HG02623 (cell line): ENCODE results near the gene LIMS2.

Experiments
- ATAC-seq: cut with Tn5 transposase; IDR thresholded peaks from one replicate; pipeline ENCODE4 v1.9.1; 2021; ENCODE audit warnings: moderate library complexity; ENCODE audit not compliant: unreplicated experiment

The LIMS2 gene

GRCh38 chr2:127658641-127659407 is 16.5 kb downstream of the LIMS2 start:
- ATAC-seq: no peak

DNA sequence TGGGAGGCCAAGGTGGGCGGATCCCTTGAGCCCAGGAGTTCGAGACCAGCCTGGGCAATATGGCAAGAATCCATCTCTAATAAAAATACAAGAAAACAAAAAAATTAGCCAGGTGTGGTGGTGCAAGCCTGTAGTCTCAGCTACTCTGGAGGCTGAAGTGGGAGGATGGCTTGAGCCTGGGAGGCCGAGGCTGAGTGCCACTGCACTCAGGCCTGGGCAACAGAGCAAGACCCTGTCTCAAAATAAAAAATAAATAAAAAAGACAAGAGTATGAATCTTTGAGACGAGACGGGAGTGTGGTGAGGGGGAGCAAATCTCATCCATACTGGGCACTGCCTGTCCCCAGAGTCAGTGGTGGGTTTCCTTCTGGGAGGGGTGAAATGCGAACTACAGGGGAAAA is 17.2 kb downstream of the LIMS2 start:
- no peak for ATAC-seq

- no peak for ATAC-seq
Measured at GRCh38 chr2:127657232-127657595, 18.1 kb downstream of the LIMS2 start.

GRCh38 chr2:127656569-127657231 is 18.6 kb downstream of the LIMS2 start:
- no peak for ATAC-seq

DNA sequence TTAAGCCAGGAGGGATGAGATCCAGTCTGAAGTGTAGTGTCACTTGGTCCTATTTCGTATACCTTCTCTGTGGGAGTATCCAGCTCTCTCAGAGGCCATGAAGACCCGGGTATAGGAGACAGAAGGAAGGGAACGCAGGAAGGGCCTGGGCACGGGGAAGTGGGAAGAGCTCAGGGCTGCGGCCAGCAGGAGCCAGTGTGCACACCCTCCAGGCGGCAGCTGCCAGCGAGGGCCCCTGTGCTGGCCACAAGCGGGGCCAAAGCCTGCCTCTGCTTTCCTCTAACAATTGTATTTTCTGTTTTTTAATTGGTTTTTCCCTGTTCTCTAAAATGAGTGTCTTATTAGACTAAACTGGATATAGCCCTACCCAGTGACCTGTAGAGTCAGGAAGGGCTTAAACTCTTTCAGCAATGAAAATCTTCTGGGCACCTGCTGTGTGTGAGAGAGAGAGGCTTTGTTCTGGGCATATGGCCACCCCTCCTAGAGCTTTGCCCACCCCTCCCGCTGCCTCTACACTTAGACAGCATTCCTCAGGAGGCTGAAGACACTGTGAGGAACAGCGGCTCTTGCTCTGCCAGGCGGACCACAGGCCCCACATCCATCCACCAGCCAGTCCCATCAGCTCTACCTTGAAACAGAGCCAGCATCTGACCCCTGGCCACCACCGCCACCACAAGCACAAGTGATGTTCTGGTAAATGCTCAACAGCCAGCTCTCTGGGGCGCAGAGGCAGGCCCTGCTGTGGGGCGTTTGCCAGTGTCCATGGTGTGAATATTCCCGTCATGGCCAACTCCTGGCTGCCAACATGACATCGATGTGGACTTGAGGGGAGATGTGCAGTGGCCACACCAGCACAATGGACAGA is 19.9 kb downstream of the LIMS2 start:
- ATAC-seq: no peak

DNA sequence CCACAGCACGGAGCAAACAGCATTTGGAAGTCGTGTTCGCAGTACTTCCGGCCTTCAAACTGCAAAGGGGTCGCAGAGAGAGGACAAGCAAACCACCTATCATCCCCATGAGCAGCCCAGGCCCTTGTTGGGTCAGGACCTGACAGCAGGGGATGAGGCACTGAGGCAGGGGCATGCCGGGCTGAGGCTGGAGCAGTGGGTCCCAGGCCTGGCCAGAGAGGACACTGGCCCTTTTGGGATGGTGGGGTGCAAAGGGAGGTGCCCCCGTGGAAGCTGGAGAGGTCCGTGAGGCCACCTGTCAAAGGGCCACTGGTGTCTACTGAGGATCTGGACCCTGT is 20.5 kb downstream of the LIMS2 start:
- ATAC-seq: no peak

- ATAC-seq: no peak
Measured at GRCh38 chr2:127654084-127654837, 21.1 kb downstream of the LIMS2 start.

- ATAC-seq: no peak
Measured at GRCh38 chr2:127653421-127654083, 21.8 kb downstream of the LIMS2 start.

DNA sequence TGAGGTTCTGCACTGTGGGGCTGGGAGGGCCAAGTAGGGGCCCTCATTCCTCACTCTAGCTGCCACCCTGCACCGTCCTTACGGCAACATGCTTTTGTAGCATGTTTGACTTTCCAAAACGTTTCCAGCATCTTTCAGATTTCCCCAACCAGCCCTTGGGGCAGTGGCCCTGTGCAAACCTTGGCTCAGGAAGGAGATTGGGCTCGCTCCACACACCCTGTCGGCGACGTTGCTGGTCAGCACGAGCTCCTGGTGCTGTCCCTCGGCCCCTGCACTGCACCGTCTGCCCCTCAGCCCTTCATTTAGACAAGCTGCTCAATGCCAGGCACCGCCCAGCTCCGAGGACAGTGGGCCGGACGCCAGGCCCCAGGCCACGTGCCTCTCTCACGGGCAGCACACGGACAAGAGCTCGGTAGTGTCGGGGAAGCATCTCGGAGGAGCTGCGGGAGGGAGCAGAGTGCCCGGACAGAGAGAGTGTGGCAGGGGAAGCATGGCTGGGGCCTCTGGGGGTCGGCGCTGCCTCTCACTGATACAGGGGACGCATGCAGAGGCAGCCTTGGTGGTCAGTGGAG is 22.5 kb downstream of the LIMS2 start:
- no peak for ATAC-seq

GRCh38 chr2:127651971-127652550 is 23.3 kb downstream of the LIMS2 start:
- ATAC-seq: no peak

DNA sequence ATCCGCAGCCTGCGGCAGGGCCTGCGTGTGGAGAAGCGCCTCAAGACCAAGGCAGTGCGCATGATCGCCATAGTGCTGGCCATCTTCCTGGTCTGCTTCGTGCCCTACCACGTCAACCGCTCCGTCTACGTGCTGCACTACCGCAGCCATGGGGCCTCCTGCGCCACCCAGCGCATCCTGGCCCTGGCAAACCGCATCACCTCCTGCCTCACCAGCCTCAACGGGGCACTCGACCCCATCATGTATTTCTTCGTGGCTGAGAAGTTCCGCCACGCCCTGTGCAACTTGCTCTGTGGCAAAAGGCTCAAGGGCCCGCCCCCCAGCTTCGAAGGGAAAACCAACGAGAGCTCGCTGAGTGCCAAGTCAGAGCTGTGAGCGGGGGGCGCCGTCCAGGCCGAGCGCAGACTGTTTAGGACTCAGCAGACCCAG is 23.9 kb downstream of the LIMS2 start:
- no peak for ATAC-seq

DNA sequence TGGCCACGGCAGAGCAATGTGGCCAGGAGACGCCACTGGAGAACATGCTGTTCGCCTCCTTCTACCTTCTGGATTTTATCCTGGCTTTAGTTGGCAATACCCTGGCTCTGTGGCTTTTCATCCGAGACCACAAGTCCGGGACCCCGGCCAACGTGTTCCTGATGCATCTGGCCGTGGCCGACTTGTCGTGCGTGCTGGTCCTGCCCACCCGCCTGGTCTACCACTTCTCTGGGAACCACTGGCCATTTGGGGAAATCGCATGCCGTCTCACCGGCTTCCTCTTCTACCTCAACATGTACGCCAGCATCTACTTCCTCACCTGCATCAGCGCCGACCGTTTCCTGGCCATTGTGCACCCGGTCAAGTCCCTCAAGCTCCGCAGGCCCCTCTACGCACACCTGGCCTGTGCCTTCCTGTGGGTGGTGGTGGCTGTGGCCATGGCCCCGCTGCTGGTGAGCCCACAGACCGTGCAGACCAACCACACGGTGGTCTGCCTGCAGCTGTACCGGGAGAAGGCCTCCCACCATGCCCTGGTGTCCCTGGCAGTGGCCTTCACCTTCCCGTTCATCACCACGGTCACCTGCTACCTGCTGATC is 24.4 kb downstream of the LIMS2 start:
- ATAC-seq: no peak

- no peak for ATAC-seq
Measured at GRCh38 chr2:127650041-127650784, 25.1 kb downstream of the LIMS2 start.

DNA sequence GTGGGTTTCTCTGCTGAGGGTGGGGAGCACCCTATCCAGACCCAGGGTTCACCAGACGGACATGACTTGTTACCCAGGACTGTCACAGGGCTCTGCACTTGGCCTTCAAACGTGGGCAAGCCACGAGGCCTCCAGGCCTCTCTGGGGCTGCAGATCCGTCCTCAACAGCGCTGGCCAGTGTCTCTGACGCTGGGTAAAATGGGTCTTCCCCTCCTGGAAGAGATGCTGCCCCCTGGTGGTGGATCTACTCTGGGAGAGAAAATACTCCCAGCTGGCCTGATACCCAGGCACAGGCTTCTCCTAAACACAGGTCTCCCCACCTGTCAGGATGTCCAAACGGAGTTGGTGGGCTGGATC is 25.7 kb downstream of the LIMS2 start:
- peak; percentile 43 for ATAC-seq

GRCh38 chr2:127649100-127649611 is 26.2 kb downstream of the LIMS2 start:
- ATAC-seq: no peak

- no peak for ATAC-seq
Measured at GRCh38 chr2:127648321-127648720, 27.0 kb downstream of the LIMS2 start.

DNA sequence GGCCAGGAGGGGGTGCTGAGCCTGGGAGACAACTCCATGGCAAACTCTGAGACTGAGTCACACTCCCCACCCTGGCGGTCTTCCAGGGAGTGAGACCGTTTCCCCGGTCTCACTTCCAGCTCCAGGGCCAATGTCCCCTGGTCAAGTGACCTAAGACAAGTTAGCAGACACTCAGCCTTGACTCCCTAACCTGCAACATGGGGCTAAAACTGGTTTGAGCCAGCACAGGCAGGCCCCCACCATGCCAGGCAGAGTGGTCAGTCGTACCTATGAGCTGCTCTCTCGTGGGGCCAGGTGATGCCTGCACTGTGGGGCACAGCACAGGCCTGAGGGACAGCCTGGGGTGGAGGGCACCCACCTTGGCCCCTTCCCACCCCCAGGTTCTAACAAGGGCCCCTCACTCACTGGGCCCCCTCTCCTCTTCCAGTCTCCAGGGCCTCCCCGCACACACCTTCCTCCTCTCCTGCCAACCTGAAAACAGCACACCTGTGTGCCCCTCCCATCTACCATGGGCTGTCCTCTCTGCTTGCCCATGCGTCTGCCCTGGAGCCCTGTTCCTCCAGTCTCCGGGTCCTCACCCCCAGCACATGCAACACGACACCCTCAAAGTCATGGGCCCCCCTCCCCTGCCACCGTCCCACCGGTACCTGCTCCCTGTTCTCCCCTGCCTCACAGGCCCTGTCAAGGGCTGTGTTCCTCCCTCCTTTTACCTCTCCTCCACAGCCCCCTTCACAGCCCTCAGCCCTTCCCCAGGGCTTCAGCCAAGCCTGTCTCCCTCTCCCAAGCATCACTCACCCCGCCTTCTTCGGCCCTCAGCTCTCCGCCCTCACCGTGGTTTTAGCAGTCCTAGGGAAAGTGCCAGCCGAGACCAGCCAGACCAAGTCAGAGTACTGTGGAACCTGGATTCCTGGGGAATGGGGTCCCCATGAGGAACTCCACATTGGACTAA is 27.8 kb downstream of the LIMS2 start:
- no peak for ATAC-seq
